NB4 (cell line): Measurements from ENCODE around the gene SMAD5.

ENCODE experiments used
- TF ChIP-seq, protein P1 (sequence below): IDR thresholded peaks from one replicate; pipeline ENCODE4 v1.5.1; 2012; ENCODE audit warnings: low read depth, low read length
- TF ChIP-seq, protein P2 (sequence below): IDR thresholded peaks from 2 replicates; pipeline ENCODE4 v1.6.1; 2011; ENCODE audit warnings: low read depth, low read length

DNA sequence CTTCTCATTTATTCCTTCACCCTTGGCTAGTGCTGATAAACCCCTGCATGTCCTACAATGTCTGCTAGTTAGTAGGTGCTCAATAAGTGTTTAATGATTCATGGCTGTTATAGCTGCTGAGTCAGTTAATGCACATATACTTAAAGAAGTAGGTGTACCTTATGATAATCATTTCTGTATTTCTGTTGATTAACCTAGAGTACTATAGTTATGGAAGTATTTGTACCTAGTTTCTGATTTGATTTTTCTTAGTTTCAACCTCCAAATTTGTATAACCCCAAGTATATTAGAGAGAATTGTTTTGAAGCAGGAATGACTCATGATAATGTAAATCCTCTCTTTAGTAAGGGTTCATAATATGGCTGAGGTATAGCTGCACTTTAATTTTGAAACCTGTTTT, 8.9 kb downstream of the SMAD5 start:
- TF ChIP-seq, protein P1, sequence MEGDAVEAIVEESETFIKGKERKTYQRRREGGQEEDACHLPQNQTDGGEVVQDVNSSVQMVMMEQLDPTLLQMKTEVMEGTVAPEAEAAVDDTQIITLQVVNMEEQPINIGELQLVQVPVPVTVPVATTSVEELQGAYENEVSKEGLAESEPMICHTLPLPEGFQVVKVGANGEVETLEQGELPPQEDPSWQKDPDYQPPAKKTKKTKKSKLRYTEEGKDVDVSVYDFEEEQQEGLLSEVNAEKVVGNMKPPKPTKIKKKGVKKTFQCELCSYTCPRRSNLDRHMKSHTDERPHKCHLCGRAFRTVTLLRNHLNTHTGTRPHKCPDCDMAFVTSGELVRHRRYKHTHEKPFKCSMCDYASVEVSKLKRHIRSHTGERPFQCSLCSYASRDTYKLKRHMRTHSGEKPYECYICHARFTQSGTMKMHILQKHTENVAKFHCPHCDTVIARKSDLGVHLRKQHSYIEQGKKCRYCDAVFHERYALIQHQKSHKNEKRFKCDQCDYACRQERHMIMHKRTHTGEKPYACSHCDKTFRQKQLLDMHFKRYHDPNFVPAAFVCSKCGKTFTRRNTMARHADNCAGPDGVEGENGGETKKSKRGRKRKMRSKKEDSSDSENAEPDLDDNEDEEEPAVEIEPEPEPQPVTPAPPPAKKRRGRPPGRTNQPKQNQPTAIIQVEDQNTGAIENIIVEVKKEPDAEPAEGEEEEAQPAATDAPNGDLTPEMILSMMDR: no peak
- TF ChIP-seq, protein P2, sequence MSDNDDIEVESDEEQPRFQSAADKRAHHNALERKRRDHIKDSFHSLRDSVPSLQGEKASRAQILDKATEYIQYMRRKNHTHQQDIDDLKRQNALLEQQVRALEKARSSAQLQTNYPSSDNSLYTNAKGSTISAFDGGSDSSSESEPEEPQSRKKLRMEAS: no peak
